Large intestine (tissue), 3 donors: Measurements from ENCODE around the gene GFRA1. TPM values are rescaled to one million over a fixed set of nuclear protein-coding genes. Genes with fewer than 3 reads are reported as not detected.
"Not testable (repeated sequence)": the region's sequence is repeated elsewhere in the genome, so short reads cannot be mapped to it uniquely, and the experiment has no call there.

Source experiments
- DNase-seq, 2 donors: peaks; one replicate each; pipeline versions ENCODE4 v3.0.0 to v3.0.0-alpha.2; 2013
- H3K27ac ChIP-seq: one replicate; pipeline ENCODE4 v1.5.1; 2013; ENCODE audit warnings: low read length
- H3K27me3 ChIP-seq: 2 replicates; pipeline ENCODE4 v1.6.1; 2013; ENCODE audit warnings: low read length; ENCODE audit not compliant: control insufficient read depth, insufficient read depth
- H3K36me3 ChIP-seq: 2 replicates; pipeline ENCODE4 v1.6.1; 2013; ENCODE audit warnings: low read length; ENCODE audit not compliant: control insufficient read depth, insufficient read depth
- H3K4me1 ChIP-seq: one replicate; pipeline ENCODE4 v1.6.1; 2013; ENCODE audit warnings: low read length; ENCODE audit not compliant: control insufficient read depth, insufficient read depth
- H3K4me3 ChIP-seq: one replicate; pipeline ENCODE4 v1.5.1; 2013; ENCODE audit warnings: low read length
- H3K9me3 ChIP-seq: one replicate; pipeline ENCODE4 v1.6.1; 2013; ENCODE audit warnings: mild to moderate bottlenecking, low read depth, low read length, moderate library complexity; ENCODE audit not compliant: control insufficient read depth
- WGBS: methylation state at CpG from one replicate; pipeline ENCODE4 v1.1.5; 2013; ENCODE audit warnings: low lambda C conversion rate; ENCODE audit not compliant: insufficient coverage; 5-methylcytosine and 5-hydroxymethylcytosine counted together
- polyA plus RNA-seq: library from polyadenylated mRNA; unstranded; fragments of 120-200 nt; gene quantifications from one replicate; pipeline ENCODE4 v1.2.1, GENCODE V29; 2013

The GFRA1 gene
- polyA plus RNA-seq, 1 donor, result 17.4 TPM

GRCh38 chr10:116043304-116043703 lies 229.7 kb downstream of the GFRA1 start:
- no peak for DNase-seq
- no peaks in the 10 kb centered on the region for H3K36me3 ChIP-seq
- no peaks in the 10 kb centered on the region for H3K4me1 ChIP-seq
- no CpG with 5 or more reads among the region's 3 CpGs for whole genome bisulfite sequencing
- no peaks in the 10 kb centered on the region for H3K27me3 ChIP-seq
- no peaks in the 10 kb centered on the region for H3K9me3 ChIP-seq
- H3K27ac ChIP-seq, result no peak overlapping the region
- H3K4me3 ChIP-seq, result no peak overlapping the region

GRCh38 chr10:116041948-116042347 lies 231.1 kb downstream of the GFRA1 start:
- Histone ChIP-seq H3K36me3 (no peaks in the 10 kb centered on the region), H3K4me3 (no peak overlapping the region), H3K27me3 (no peaks in the 10 kb centered on the region), H3K9me3 (no peaks in the 10 kb centered on the region), H3K4me1 (no peaks in the 10 kb centered on the region), H3K27ac (no peak overlapping the region)
- no peak for DNase-seq
- WGBS, result no CpG with 5 or more reads among the region's 4 CpGs

- Histone ChIP-seq H3K27ac (no peak overlapping the region), H3K4me3 (no peak overlapping the region), H3K9me3 (no peaks in the 10 kb centered on the region), H3K36me3 (no peaks in the 10 kb centered on the region), H3K4me1 (no peaks in the 10 kb centered on the region), H3K27me3 (no peaks in the 10 kb centered on the region)
- DNase-seq, result no peak
- 100% methylated on average over 1 of the region's 6 CpGs for WGBS
Measured at GRCh38 chr10:116039612-116040011, 233.4 kb downstream of the GFRA1 start.

GRCh38 chr10:116038259-116038658 lies 234.7 kb downstream of the GFRA1 start:
- Histone ChIP-seq H3K4me1 (no peaks in the 10 kb centered on the region), H3K9me3 (no peaks in the 10 kb centered on the region), H3K36me3 (no peaks in the 10 kb centered on the region), H3K4me3 (no peak overlapping the region), H3K27me3 (no peaks in the 10 kb centered on the region), H3K27ac (no peak overlapping the region)
- WGBS, result 83% methylated on average over 1 of the region's 3 CpGs
- DNase-seq, result no peak

- H3K4me1 ChIP-seq, H3K4me3 ChIP-seq, H3K9me3 ChIP-seq, H3K36me3 ChIP-seq, H3K27me3 ChIP-seq, DNase-seq, H3K27ac ChIP-seq: not testable (repeated sequence)
Measured at GRCh38 chr10:116035406-116035805, 237.6 kb downstream of the GFRA1 start.

- Histone ChIP-seq H3K9me3 (no peaks in the 10 kb centered on the region), H3K4me3 (no peak overlapping the region), H3K27ac (no peak overlapping the region), H3K27me3 (no peaks in the 10 kb centered on the region), H3K36me3 (no peaks in the 10 kb centered on the region), H3K4me1 (no peaks in the 10 kb centered on the region)
- peak in 1 of 2 donors; percentile 25 for DNase-seq
- no CpG with 5 or more reads among the region's 3 CpGs for whole genome bisulfite sequencing
Measured at GRCh38 chr10:116030576-116030975, 242.4 kb downstream of the GFRA1 start.

GRCh38 chr10:116029826-116030225 lies 243.2 kb downstream of the GFRA1 start:
- no peaks in the 10 kb centered on the region for H3K27me3 ChIP-seq

GRCh38 chr10:116027355-116027754 lies 245.7 kb downstream of the GFRA1 start:
- no peaks in the 10 kb centered on the region for H3K36me3 ChIP-seq
- H3K4me1 ChIP-seq, result no peaks in the 10 kb centered on the region
- no peak overlapping the region for H3K27ac ChIP-seq
- H3K27me3 ChIP-seq, result no peaks in the 10 kb centered on the region
- no peak for DNase-seq
- no peaks in the 10 kb centered on the region for H3K9me3 ChIP-seq
- H3K4me3 ChIP-seq, result no peak overlapping the region
- no CpG with 5 or more reads among the region's 6 CpGs for WGBS

More at GRCh38 chr10:116029826-116030225, 243.2 kb downstream of the GFRA1 start:
- Histone ChIP-seq H3K27ac (no peak overlapping the region), H3K36me3 (no peaks in the 10 kb centered on the region), H3K4me1 (no peaks in the 10 kb centered on the region), H3K4me3 (no peak overlapping the region), H3K9me3 (no peaks in the 10 kb centered on the region)
- WGBS, result no CpG with 5 or more reads among the region's 4 CpGs
- DNase-seq, result no peak

- Histone ChIP-seq H3K4me1 (no peaks in the 10 kb centered on the region), H3K4me3 (no peak overlapping the region), H3K27ac (no peak overlapping the region), H3K9me3 (no peaks in the 10 kb centered on the region), H3K36me3 (no peaks in the 10 kb centered on the region), H3K27me3 (no peaks in the 10 kb centered on the region)
- no peak for DNase-seq
- no CpG with 5 or more reads among the region's 6 CpGs for WGBS
Measured at GRCh38 chr10:116026725-116027124, 246.3 kb downstream of the GFRA1 start.

- Histone ChIP-seq H3K4me1 (no peaks in the 10 kb centered on the region), H3K4me3 (no peak overlapping the region), H3K9me3 (no peaks in the 10 kb centered on the region), H3K27me3 (no peaks in the 10 kb centered on the region), H3K36me3 (no peaks in the 10 kb centered on the region), H3K27ac (no peak overlapping the region)
- no peak for DNase-seq
- WGBS, result no CpG with 5 or more reads among the region's 1 CpG
Measured at GRCh38 chr10:116026315-116026714, 246.7 kb downstream of the GFRA1 start.

GRCh38 chr10:116024271-116024878 lies 248.6 kb downstream of the GFRA1 start:
- Histone ChIP-seq H3K27me3 (no peaks in the 10 kb centered on the region), H3K9me3 (no peaks in the 10 kb centered on the region), H3K4me3 (no peak overlapping the region), H3K27ac (no peak overlapping the region), H3K36me3 (no peaks in the 10 kb centered on the region), H3K4me1 (no peaks in the 10 kb centered on the region)
- no peak for DNase-seq
- WGBS, result no CpG with 5 or more reads among the region's 3 CpGs
